GM19438 (cell line): ENCODE data around the gene LRRC15.

Source experiments
- ATAC-seq: cut with Tn5 transposase; IDR thresholded peaks from one replicate; pipeline ENCODE4 v1.9.1; 2021; ENCODE audit warnings: low read depth; ENCODE audit not compliant: unreplicated experiment

LRRC15 gene

DNA sequence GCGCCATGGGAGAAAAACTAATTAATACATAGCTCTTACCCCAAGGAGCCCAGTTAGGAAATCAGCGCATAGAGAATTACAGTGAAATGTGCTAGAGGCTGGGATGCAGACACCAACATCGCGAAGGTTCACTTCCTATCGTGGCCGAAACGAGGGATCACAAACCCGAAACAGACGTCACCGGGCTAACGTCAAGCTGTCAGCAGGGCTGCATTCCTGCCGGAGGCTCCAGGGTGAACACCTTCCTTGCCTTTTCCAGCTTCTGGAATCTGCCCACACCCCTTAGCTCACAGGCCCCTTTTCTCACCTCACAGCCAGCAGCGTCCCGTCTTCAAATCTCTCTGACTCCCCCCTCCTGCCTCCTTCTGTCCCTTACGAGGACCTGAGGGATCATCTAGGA lies 16.5 kb upstream of the LRRC15 start:
- no peak for ATAC-seq

DNA sequence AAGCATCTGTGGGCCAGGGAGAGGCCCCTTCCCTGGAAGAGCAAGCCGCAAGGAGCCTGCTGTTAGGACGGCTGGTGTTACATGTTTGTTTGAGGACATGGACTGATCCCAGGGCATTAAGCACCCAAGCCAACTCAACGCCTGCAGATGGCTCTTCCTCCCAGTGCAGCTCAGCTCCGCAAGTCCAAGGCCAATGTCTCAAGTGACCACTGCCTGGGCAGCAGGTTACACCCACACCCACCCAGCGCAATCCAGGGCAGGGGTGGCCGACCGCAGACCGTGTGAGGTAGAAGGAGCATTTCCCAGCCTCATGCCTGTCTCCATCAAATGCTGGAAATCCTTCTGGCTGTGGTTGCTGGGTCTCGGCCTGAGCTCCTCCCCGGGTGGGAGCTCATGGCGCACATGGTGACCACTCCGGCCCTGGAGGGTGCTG lies 15.0 kb upstream of the LRRC15 start:
- no peak for ATAC-seq

DNA sequence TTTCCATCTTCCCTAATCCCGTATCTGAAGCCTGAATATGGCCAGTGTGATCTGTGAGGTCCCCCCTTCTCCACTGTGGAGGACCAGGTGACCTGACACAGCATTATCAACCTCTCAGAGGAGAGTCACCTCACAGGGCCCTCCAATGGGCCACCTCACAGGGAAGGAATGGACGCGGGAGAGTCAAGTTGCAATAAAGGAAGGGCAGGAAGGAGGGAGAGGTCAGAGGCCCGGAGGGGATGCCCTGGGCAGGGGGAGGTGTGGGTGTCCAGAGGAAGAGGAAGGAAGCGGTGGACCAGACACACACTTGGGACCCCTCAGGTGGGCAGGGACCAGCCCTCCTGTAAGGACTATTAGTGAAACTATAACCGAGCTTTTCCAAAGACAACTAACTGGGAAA lies 14.6 kb upstream of the LRRC15 start:
- no peak for ATAC-seq

DNA sequence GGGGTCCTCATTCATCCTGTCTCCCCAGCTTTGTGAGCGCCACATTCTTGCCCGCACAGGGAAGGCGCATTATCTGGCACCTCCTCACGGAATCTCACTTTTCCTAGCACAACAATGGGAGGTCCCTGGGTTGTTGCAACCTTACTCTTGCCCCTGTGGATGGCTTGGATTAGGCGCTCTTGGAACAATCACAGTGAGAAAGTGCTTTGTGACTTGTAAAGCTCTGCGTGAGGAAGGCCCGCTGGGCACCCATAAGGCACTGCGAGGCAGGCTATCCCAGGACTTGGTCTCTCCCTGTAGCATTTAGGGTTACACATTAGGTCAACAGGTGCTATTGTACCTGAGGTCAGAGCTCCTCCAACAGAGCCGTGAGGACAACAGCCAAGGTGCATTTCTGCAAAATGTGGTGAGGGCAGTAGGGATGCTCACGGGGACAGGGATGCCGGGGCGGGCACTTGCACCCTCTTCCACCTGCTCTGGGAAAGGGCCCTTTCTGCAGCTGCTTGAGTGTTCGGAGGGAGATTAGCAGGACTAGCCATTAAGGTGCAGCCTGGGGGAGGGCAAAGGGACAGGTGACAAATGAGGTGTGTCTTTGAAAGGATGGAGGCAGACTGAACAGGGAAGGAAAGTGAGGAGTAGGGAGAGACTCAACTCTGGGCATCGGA lies 13.9 kb upstream of the LRRC15 start:
- ATAC-seq, result no peak

DNA sequence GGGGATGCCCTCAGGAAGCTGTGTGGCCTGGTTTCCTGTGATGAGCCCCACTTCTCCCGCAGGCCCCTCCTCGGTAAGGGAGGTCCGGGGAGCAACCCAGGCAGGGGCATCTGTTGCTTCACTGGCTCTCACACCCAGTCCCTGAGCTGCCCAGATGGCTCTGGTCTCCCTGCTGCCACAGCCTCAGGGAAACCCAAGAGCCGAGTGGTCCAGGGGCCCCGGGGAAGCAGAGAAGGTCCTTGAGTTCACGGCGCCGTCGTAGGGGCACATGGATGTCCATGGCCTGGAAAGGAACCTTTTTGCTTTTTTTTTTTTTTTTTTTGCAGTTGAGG lies 13.3 kb upstream of the LRRC15 start:
- ATAC-seq, result no peak

DNA sequence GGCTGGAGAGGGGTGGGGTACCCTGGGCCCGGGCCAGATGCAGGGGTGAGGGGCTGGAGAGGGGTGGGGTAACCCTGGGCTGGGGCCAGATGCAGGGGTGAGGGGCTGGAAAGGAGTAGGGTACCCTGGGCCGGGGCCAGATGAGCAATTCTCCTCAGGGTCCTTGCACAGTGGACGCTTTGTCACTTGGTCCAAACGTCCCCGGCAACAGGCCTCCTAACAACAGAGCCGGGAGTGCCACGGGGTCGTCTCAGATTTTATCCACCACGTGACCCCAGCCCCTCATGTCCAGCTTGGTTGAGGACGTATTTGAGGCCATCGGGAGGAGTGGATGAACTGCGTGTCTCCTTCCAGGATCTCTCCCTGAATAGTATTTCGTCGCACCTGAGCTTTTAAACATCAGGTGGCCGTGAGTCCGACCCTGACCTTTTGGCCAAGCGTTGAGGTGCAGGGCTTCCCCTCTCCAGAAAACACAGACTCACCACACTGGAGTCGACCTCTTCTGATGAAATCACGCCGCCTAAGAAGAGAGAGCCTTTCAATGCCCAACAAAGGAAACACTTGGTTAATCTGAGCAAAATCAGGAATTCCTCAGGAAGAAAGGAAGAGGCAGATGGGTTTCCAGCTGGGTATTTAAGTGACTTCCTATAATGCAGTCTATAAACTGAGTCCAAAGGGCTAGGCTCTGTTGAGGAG lies 12.8 kb upstream of the LRRC15 start:
- no peak for ATAC-seq

DNA sequence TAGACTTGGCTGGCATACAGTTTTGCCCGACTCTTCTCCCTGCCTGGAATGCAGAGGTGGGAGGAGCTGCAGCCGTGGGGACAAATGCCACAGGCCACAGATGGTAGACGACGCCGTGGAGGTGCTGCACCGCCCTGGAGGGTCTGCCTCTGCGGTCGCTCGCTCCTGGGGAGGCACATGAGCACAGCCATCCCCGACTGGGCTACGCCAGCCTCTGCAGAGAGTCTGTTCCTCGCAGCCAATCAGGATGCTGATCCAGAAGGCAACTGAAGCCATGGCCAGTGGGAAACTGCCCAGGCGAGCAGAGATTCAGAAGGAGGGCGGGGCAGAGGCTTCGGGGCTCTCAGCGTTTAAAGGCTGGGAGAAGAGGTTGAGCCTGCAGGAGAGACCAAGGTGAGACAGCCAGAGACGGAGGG lies 11.9 kb upstream of the LRRC15 start:
- ATAC-seq, result no peak

DNA sequence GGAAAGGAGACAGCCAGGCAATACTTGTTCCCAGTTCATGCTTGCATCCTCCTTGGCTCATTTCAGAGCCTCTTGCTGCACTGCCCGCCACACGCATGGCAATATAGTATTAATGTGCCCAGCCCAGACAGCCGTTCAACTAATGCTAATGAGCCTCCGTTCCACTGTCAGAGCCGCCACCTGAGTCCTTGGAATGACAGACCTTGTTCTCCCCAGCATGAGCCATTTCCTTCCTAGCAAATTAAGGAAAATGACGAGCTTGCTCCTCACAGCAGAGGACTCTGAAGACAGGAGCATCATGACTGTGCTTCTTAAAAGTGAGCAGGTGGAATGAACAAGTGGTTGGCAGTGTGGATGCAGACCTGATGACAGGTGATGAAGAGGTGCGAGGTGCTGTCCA lies 10.8 kb upstream of the LRRC15 start:
- no peak for ATAC-seq

DNA sequence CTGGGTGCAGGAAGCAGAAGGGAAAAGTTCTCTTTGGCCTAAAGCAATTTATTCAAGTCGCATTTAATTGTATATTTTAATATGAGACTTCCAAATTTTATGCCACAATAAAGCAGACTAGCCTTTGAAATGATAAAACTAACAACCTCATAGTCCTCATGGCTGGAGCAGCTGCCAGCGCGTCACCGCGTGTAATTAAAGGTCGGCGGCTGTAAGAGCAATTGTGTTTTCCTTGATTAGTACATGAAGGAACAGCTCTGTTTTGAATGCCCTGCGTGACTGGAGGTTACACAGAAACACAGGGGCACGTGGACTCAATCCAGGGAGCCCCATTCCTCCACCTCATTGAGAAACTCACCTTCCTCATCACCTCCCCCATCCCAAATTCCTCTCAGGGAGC lies 10.1 kb upstream of the LRRC15 start:
- ATAC-seq, result no peak

DNA sequence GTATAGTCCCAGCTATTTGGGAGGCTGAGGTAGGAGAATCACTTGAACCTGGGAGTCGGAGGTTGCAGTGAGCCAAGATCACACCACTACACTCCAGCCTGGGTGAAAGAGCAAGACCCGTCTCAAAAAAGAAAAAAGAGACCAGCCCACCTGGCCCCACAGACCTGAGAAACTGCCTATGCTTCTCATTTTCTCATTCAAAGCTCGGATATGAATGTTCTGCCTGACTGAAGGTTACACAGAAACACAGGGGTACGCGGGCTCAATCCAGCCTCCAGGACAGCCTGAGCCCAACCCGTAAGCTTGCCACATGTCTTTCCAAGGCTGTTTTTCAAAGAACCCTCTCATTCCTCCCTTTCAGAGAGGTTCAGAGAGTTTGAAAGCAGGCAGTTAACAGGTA lies 9.7 kb upstream of the LRRC15 start:
- ATAC-seq, result no peak

DNA sequence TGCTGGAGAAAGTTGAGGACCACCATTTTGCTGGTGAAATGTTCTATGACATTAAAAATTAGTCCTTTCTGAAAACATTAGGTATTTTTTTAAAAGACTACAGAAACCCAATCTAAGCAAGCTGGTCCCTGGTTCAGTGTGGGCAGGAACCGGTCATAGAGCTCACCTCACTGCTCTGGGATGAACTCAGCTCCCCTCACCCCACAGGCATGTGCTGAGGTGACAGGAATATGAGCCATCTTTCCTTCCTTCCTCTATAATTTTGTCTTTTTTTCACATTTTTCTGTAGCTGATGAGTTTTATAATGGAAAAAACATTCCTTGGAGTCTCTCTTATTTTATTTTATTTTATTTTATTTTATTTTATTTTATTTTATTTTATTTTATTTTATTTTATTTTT lies 8.2 kb upstream of the LRRC15 start:
- ATAC-seq, result no peak

DNA sequence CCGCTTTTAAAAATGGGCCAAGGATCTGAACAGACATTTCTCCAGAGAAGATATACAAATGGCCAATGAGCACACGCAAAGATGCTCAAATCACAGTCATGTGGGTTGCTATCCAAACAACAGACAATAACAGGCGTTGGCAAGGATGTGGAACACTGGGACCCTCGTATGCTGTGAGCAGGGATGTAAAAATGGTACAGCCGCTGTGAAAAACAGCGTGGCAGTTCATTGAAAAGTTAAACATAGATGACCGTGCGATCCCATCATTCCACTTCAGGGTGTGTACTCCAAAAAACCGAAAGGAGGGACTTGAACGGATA lies 6.7 kb upstream of the LRRC15 start:
- ATAC-seq, result no peak

DNA sequence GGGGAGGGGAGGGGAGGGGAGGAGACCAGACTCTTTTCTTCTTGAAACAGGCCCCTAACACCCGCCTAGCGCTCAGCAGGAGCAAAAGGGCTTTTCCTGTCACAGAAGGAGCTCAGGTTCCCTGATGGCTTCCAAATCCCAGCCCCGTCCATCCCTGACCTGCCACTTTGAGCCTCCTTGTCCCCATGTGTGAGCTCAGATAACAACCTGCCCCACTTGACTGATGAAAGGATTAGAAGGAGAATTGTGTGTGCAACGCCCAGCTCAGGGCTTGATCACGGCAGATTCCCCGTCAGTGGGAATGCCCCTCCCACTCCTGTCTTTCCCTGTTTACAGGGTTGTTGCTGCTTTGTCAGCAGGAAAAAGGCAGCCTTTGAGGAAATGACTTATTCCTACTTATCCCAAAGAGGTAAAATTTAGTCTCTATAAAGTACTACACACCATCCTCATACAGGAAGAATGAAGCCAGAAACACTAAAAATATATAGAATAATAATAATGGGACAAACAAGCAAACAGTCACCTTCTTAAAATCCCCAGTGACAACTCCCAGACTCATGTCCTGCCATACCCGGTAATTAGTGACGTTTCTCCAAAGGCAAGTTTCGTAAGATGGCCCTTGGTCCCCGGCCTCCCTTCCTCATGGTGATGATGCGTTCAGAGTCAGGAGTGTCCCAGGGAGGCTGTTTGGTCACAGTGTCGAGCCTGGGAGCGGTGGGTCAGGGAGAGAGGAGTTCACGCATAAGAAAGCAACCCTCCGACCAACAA lies 6.1 kb upstream of the LRRC15 start:
- no peak for ATAC-seq

DNA sequence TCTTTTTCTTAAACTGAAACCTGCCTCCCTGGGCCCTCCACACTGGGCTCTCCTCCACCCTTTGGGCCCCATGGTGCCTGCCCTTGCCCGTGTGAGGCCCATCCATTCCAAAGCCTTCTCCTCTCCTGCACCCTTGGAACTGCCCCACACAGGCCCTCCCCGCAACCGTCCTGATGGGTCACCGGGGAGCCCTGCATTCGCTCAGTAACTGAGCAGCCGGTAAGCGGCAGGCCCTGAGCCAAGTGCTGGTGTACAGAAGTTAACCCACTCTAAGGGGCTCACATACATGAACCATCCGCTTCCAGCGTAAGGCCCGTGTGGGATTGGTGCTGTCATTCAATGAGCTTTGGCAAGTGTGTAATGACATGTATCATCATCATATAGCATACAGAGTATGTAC lies 5.4 kb upstream of the LRRC15 start:
- no peak for ATAC-seq

DNA sequence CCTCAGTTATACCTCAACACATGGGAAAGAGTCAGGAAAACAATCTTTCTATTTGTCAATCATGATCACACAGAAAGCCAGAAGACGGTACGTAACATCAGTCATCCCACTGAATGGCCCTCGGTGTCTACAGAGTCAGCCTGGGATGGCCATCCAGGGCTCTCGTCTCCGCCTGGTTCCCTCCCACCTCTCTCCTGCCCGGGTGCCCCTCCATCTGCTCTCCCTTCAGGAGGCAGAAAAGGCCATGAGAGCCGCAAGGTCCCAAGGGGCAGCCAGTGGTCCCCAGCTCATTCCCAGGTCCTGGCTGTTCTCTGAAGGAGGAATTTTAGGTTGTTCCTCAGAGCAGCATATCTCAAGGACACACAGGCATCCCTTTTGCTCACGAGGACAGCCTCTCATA lies 4.4 kb upstream of the LRRC15 start:
- ATAC-seq, result no peak

DNA sequence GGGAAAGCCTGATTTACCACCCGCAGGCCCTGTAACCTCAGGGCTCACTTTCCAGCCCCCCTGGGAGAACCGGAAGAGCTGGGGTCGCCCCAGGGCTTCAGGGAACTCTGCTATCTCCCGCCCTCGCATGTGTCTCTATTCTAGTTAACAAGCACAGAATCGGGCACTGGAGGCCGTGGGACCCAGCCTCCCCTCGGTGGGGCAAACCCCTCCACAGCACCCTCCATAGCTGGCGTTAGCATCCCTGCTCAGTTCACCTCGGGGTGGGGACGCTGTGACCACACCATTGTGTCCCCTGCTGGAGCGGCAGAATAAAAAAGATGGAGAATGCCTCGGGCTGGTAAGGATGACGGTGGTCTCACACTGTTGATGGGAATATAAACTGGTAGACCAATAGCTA lies 3.5 kb upstream of the LRRC15 start:
- no peak for ATAC-seq

DNA sequence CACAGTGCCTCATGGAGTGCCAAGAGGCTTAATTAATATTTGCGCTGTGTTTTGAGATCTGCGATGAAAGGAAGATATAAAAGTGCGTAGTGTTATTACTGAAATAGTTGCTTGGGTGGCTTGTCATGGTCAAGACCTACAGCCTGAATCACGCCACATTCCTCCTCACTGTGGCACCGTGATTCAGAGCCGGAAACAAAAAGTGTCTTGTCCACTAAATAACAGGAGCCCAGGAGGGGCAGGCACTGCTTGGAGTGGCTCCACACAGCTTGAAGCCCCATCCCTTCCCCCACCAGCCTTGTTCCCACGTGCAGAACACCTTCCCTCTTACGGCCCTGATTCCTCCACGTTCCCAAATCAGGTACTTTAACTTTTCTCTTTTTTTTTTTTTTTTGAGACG lies 1.2 kb upstream of the LRRC15 start:
- ATAC-seq, result no peak

DNA sequence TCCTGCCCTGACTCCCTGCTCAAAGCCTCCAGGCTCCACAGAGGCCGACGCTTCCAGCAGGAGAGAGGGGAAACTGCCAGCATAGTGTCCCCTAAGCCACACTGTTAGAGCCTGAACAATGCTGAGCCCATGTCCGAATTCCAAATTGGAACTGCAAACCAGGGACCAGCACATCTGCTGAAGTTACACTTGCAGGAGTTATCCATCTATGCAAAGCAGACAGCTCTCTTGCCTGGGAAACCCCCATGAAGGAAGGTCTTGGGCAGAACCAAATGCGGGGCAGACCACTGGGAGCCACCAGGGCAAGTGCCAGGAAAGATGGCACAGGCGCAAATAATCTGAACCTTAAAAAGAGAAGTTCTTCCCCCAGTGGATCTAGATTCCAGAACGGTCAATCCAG lies 625 bp downstream of the LRRC15 start:
- no peak for ATAC-seq

DNA sequence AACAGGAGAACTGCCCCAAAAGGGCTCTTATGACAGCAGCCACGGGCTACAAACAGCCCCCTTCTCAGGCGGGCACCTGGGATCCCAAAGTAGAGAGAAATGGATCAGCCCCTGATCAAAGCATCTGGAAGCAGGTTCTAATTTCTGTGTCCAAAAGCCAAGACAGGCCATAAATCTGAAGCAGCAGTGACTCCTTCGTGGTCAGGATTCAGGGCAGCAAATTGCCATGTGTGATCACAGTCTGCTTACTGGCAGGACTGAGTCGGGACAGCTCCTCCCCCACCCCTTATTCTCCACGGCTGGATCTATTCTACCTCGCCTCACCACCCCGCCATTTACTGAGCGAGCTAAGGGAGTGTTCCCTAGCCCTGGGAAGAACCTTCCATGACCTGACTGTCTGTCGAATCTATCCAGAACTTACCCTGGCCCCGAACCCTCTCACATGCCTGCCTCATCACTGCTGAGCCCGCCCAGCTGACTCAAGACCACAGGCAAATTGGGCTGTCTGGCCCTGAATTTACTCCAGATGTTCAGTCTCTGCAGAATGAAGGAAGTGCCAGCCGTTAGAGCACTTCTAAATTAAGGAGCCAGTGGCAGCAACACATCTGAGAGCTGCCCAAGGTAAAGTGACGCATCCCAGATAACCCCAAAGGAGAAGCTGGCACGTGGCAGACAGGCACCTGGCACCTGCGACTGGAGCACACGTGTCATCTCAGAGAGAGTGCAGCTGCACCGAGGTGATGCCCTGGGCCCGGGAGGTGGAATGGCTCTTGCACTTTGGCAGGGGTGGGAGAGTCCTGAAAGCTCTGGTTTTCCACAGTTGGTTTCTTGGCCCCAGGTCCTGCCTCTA lies 1.3 kb downstream of the LRRC15 start:
- ATAC-seq, result no peak

DNA sequence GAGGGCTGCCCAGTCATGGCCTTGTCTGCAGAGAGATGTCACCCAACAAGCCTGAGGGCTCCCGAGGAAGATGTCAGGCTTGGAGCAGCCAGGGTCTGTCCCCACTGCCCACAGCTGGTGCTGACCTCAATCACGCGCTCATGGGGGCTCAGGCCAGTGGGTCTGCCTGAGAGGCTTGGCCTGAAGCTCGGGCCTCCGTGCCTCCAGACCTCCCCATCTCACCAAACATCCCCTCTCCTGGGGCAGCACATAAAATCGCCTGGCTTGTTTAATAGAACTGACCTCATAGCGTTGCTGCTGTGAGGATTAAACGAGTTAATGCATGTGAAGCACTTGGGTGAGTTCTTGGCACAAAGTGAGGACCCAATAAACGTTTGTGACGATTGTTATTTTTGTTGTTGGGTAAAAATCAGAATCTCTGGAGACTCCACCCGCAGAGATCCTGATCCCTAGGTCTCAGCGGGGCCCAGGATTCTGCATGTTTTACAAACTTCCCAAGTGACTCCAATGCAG lies 3.5 kb downstream of the LRRC15 start:
- ATAC-seq, result no peak

DNA sequence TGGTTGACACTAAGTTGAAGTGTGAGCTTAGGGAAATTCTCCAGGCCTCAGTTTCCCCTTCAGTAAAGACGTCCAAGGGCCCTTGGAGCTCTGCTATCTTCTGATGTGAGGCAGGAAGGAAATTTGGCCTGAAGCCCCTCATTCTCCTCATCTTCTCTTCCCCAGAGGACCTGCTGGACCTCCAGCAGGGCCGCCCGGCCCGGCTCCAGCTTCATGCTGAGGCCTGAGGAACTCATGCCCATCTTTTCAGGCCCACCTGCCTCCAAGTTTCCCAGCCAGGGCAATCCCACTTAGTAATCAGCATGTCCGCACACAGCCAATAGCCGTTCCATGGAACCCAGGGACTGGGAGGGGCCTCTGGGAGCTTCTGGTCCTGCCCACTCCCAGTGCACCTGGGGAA lies 4.0 kb downstream of the LRRC15 start:
- ATAC-seq, result no peak
